GM23338 (cell line): Measurements from ENCODE around the gene DENND11. TPM values are rescaled to one million over a fixed set of nuclear protein-coding genes. Genes with fewer than 3 reads are reported as not detected.

Source experiments
- ATAC-seq: fragments of 200-7000 bp; cut with Tn5 transposase; 3 replicates; pipeline ENCODE4 v1.9.1; 2020
- DNase-seq: peaks from one replicate; pipeline ENCODE4 v3.0.0-alpha.2; 2015; ENCODE audit warnings: low spot score
- H2AFZ ChIP-seq: fragments of 200-600 bp; sonication (generic); 2 replicates; pipeline ENCODE4 v1.8.0; 2016; ENCODE audit warnings: antibody characterized with exemption, mild to moderate bottlenecking, moderate library complexity
- H3F3A ChIP-seq: fragments of 200-600 bp; sonication (generic); replicated peaks from 2 replicates; pipeline ENCODE4 v1.8.0; 2017; ENCODE audit warnings: antibody characterized with exemption, mixed run types, low read depth
- H3K27ac ChIP-seq: fragments of 200-600 bp; sonication (generic); 2 replicates; pipeline ENCODE4 v1.6.1; 2016; ENCODE audit warnings: low read depth
- H3K27me3 ChIP-seq: fragments of 200-600 bp; sonication (generic); 2 replicates; pipeline ENCODE4 v1.8.0; 2016; ENCODE audit warnings: mild to moderate bottlenecking, mixed run types, moderate library complexity; ENCODE audit not compliant: insufficient read depth
- H3K36me3 ChIP-seq: fragments of 200-600 bp; sonication (generic); 2 replicates; pipeline ENCODE4 v1.8.0; 2016; ENCODE audit warnings: mild to moderate bottlenecking; ENCODE audit not compliant: insufficient read depth
- H3K4me1 ChIP-seq: fragments of 200-600 bp; sonication (generic); 2 replicates; pipeline ENCODE4 v1.8.0; 2016; ENCODE audit warnings: mild to moderate bottlenecking, moderate library complexity; ENCODE audit not compliant: insufficient read depth
- H3K4me2 ChIP-seq: fragments of 200-600 bp; sonication (generic); 2 replicates; pipeline ENCODE4 v1.7.1; 2017; ENCODE audit warnings: mixed run types
- H3K4me3 ChIP-seq: fragments of 200-600 bp; sonication (generic); 2 replicates; pipeline ENCODE4 v1.6.1; 2016; ENCODE audit warnings: mixed run types
- H3K79me2 ChIP-seq: fragments of 200-600 bp; sonication (generic); replicated peaks from 2 replicates; pipeline ENCODE4 v1.8.0; 2017; ENCODE audit warnings: mild to moderate bottlenecking; ENCODE audit not compliant: insufficient read depth
- H3K9me2 ChIP-seq: fragments of 200-600 bp; sonication (generic); 2 replicates; pipeline ENCODE4 v1.8.0; 2017; ENCODE audit not compliant: insufficient read depth
- H4K20me1 ChIP-seq: fragments of 200-600 bp; sonication (generic); replicated peaks from 2 replicates; pipeline ENCODE4 v1.8.0; 2017; ENCODE audit warnings: mild to moderate bottlenecking; ENCODE audit not compliant: insufficient read depth
- H3K27ac Mint-ChIP-seq: 2 replicates; pipeline ENCODE4 v1.8.0; 2020; ENCODE audit warnings: inconsistent platforms, mild to moderate bottlenecking, moderate library complexity, mixed read lengths
- H3K27me3 Mint-ChIP-seq: 3 replicates; pipeline ENCODE4 v1.8.0; 2022; ENCODE audit warnings: low read depth, mild to moderate bottlenecking, moderate library complexity, mixed read lengths, inconsistent platforms; ENCODE audit not compliant: insufficient read depth, poor library complexity
- H3K36me3 Mint-ChIP-seq: 3 replicates; pipeline ENCODE4 v1.8.0; 2021; ENCODE audit warnings: low read depth, mild to moderate bottlenecking, inconsistent platforms, moderate library complexity, mixed read lengths
- H3K4me1 Mint-ChIP-seq: 3 replicates; pipeline ENCODE4 v1.8.0; 2020; ENCODE audit warnings: mild to moderate bottlenecking, inconsistent platforms, mixed read lengths
- H3K4me3 Mint-ChIP-seq: 3 replicates; pipeline ENCODE4 v1.8.0; 2021; ENCODE audit warnings: moderate library complexity, mild to moderate bottlenecking, inconsistent platforms, mixed read lengths
- H3K9me3 Mint-ChIP-seq: 3 replicates; pipeline ENCODE4 v1.8.0; 2020; ENCODE audit warnings: moderate library complexity, mild to moderate bottlenecking, inconsistent platforms, mixed read lengths
- CREB1 ChIP-seq: fragments of 250-450 bp; sonication (Bioruptor Pico); IDR thresholded peaks from 2 replicates; pipeline ENCODE4 v1.5.0; 2020; ENCODE audit warnings: low read depth, mild to moderate bottlenecking, moderate library complexity
- CTCF ChIP-seq, 2 experiments: fragments of 200-600 bp in 1 of 2; sonication (generic) in 1 of 2; conservative IDR thresholded peaks; 2 replicates each; pipeline versions ENCODE4 v1.5.1 to v1.6.1; 2016 to 2017; ENCODE audit warnings: antibody characterized with exemption in 2 of 2, low read depth in 2 of 2, mild to moderate bottlenecking in 2 of 2, moderate library complexity in 1 of 2
- ETS1 ChIP-seq: IDR thresholded peaks from 2 replicates; pipeline ENCODE4 v1.6.1; 2016; ENCODE audit warnings: antibody characterized with exemption
- EZH2 ChIP-seq: fragments of 200-600 bp; sonication (generic); IDR thresholded peaks from one replicate; pipeline ENCODE4 v1.8.0; 2017; ENCODE audit warnings: antibody characterized with exemption, mild to moderate bottlenecking, low read depth; ENCODE audit not compliant: unreplicated experiment
- EZH2phosphoT487 ChIP-seq: fragments of 200-600 bp; sonication (generic); IDR thresholded peaks from one replicate; pipeline ENCODE4 v1.8.1; 2018; ENCODE audit warnings: antibody characterized with exemption; ENCODE audit not compliant: unreplicated experiment
- JUNB ChIP-seq: IDR thresholded peaks from one replicate; pipeline ENCODE4 v1.6.1; 2016; ENCODE audit warnings: antibody characterized with exemption; ENCODE audit not compliant: unreplicated experiment
- NANOG ChIP-seq: IDR thresholded peaks from 2 replicates; pipeline ENCODE4 v1.6.1; 2016; ENCODE audit warnings: antibody characterized with exemption, borderline replicate concordance
- POLR2AphosphoS5 ChIP-seq: IDR thresholded peaks from 2 replicates; pipeline ENCODE4 v1.6.1; 2016; ENCODE audit warnings: antibody characterized with exemption, low read depth
- REST ChIP-seq: IDR thresholded peaks from one replicate; pipeline ENCODE4 v1.6.1; 2018; ENCODE audit warnings: antibody characterized with exemption; ENCODE audit not compliant: unreplicated experiment
- STAT1 ChIP-seq: IDR thresholded peaks from one replicate; pipeline ENCODE4 v1.6.1; 2016; ENCODE audit warnings: antibody characterized with exemption; ENCODE audit not compliant: unreplicated experiment
- ZNF114 ChIP-seq: fragments of 250-450 bp; sonication (Bioruptor Pico); IDR thresholded peaks from 2 replicates; pipeline ENCODE4 v1.5.0; 2020; ENCODE audit warnings: mild to moderate bottlenecking, moderate library complexity
- ZNF331 ChIP-seq: fragments of 250-450 bp; sonication (Bioruptor Pico); IDR thresholded peaks from 2 replicates; pipeline ENCODE4 v1.5.0; 2020; ENCODE audit warnings: low read depth, mild to moderate bottlenecking, moderate library complexity
- ZNF462 ChIP-seq: fragments of 250-450 bp; sonication (Bioruptor Pico); IDR thresholded peaks from 2 replicates; pipeline ENCODE4 v1.5.0; 2020; ENCODE audit warnings: mild to moderate bottlenecking, moderate library complexity
- polyA plus RNA-seq: library from polyadenylated mRNA; unstranded; fragments of >200 nt; fragmentation: Nextera tagmentation; extraction: Ambion mirVana; gene quantifications from 2 replicates; pipeline ENCODE4 v1.2.1, GENCODE V29; 2016
- total RNA-seq: library from RNA; depleted of rRNA; stranded (reverse); fragments of >200 nt; shearing (Covaris generic); gene quantifications from 2 replicates; pipeline ENCODE4 v1.2.3, GENCODE V29; 2014

DENND11 gene
- total and polyA plus RNA-seq, 2 experiments from 2014 or later, result 5.1 to 29.5 TPM

GRCh38 chr7:141722529-141722928 is 20.6 kb upstream of the DENND11 start:
- Histone ChIP-seq H3K4me2 (no peak overlapping the region), H3K9me2 (no peaks in the 10 kb centered on the region), H2AFZ (no peak overlapping the region), H3K79me2 (no peaks in the 10 kb centered on the region), H3K27me3 (no peaks in the 10 kb centered on the region), H3K36me3 (no peaks in the 10 kb centered on the region), H3F3A (no peaks in the 10 kb centered on the region), H4K20me1 (no peaks in the 10 kb centered on the region), H3K27ac (no peak overlapping the region), H3K4me3 (no peak overlapping the region), H3K4me1 (peaks cover 3% of the 10 kb centered on the region; the same call in 1 of the 2 replicates)
- DNase-seq (no peak), ATAC-seq (no peak)
- peaks cover 13% of the 10 kb centered on the region for H3K4me1 Mint-ChIP-seq
- no peaks in the 10 kb centered on the region for H3K36me3 Mint-ChIP-seq
- H3K4me3 Mint-ChIP-seq, result no peak overlapping the region
- H3K9me3 Mint-ChIP-seq, result no peaks in the 10 kb centered on the region
- TF ChIP-seq REST, result no peak
- no peak for TF ChIP-seq POLR2AphosphoS5
- TF ChIP-seq STAT1, result no peak
- TF ChIP-seq JUNB, result no peak
- no peak for TF ChIP-seq CREB1 (CRISPR knock-in tag)
- no peak for TF ChIP-seq EZH2
- TF ChIP-seq EZH2phosphoT487, result no peak
- no peak for TF ChIP-seq ETS1
- TF ChIP-seq ZNF462 (CRISPR knock-in tag), result no peak
- TF ChIP-seq ZNF331, result no peak
- TF ChIP-seq ZNF114 (CRISPR knock-in tag), result no peak
- no peak for TF ChIP-seq NANOG
- TF ChIP-seq CTCF (conservative IDR thresholded peaks at IDR 0.05; ENCODE audit: low read depth in 2 of 2), result no peak
- H3K27me3 Mint-ChIP-seq, result no peaks in the 10 kb centered on the region
- no peak overlapping the region for H3K27ac Mint-ChIP-seq
